ENCODE measurements around the gene MEP1B. TPM values are rescaled to one million over a fixed set of nuclear protein-coding genes. Genes with fewer than 3 reads are reported as not detected.
A peak's percentile ranks its signal among the peaks of the same experiment; 100 is the strongest.

Gene MEP1B
- polyA plus RNA-seq, 1 of the 3 experiments (the other 2 are of a cell fraction) = not detected

GRCh38 chr18:32200766-32201165 lies 10.9 kb downstream of the MEP1B start:
- peak; percentile 42 for DNase-seq
- no peak overlapping the region for H3K9ac ChIP-seq
- H3K9me3 ChIP-seq = no peaks in the 10 kb centered on the region
- no peaks in the 10 kb centered on the region; a peak in 1 of 4 replicates for H3K4me1 ChIP-seq (ENCODE audit: control insufficient read depth in 1 of 2, insufficient read depth in 2 of 2, low read depth in 1 of 2, low read length in 1 of 2)
- no peak overlapping the region for H2AFZ ChIP-seq (ENCODE audit: low read depth)
- H4K20me1 ChIP-seq (ENCODE audit: insufficient read depth) = no peaks in the 10 kb centered on the region
- H3K36me3 ChIP-seq (replicated peaks in 1 of 2; ENCODE audit: control insufficient read depth in 1 of 2, insufficient read depth in 2 of 2, low read length in 1 of 2) = no peaks in the 10 kb centered on the region
- TF ChIP-seq JUND (IDR thresholded peaks at IDR 0.05) (no peak), FOXM1 (IDR thresholded peaks at IDR 0.05; ENCODE audit: low read depth) (no peak), EP300 (IDR thresholded peaks at IDR 0.05; ENCODE audit: borderline replicate concordance in 1 of 2, low read depth in 1 of 2, low read length in 1 of 2) (no peak), SMC3 (IDR thresholded peaks at IDR 0.05; ENCODE audit: low read depth, low read length) (no peak), YY1 (IDR thresholded peaks at IDR 0.05; ENCODE audit: low read depth) (no peak)
- POLR2A ChIA-PET = no interaction called here
- no peak overlapping the region for H3K4me2 ChIP-seq
- no peak overlapping the region for H3K27ac ChIP-seq (ENCODE audit: low read depth in 2 of 2, low read length in 1 of 2)
- no peak overlapping the region for H3K4me3 ChIP-seq (ENCODE audit: low read depth in 2 of 2, low read length in 1 of 2)
- no peaks in the 10 kb centered on the region for H3K9me2 ChIP-seq
- no peaks in the 10 kb centered on the region for H3K27me3 ChIP-seq (ENCODE audit: insufficient read depth)
- CTCF ChIA-PET = no interaction called here
- H3F3A ChIP-seq (replicated peaks; ENCODE audit: insufficient read depth) = no peaks in the 10 kb centered on the region
- H3K79me2 ChIP-seq (ENCODE audit: insufficient read depth) = no peaks in the 10 kb centered on the region
- WGBS (ENCODE audit: low lambda C conversion rate) = 32% methylated on average over 2 of the region's 2 CpGs

GRCh38 chr18:32201948-32202672 lies 12.3 kb downstream of the MEP1B start:
- Histone ChIP-seq H3F3A (replicated peaks; ENCODE audit: insufficient read depth) (no peaks in the 10 kb centered on the region), H3K4me3 (ENCODE audit: low read depth in 2 of 2, low read length in 1 of 2) (no peak overlapping the region), H3K4me1 (ENCODE audit: control insufficient read depth in 1 of 2, insufficient read depth in 2 of 2, low read depth in 1 of 2, low read length in 1 of 2) (no peaks in the 10 kb centered on the region; a peak in 1 of 4 replicates), H4K20me1 (ENCODE audit: insufficient read depth) (no peaks in the 10 kb centered on the region), H3K9me2 (no peaks in the 10 kb centered on the region), H3K9ac (no peak overlapping the region), H3K79me2 (ENCODE audit: insufficient read depth) (no peaks in the 10 kb centered on the region), H3K27ac (ENCODE audit: low read depth in 2 of 2, low read length in 1 of 2) (no peak overlapping the region), H3K27me3 (ENCODE audit: insufficient read depth) (no peaks in the 10 kb centered on the region), H2AFZ (ENCODE audit: low read depth) (no peak overlapping the region), H3K9me3 (no peaks in the 10 kb centered on the region), H3K36me3 (replicated peaks in 1 of 2; ENCODE audit: control insufficient read depth in 1 of 2, insufficient read depth in 2 of 2, low read length in 1 of 2) (no peaks in the 10 kb centered on the region), H3K4me2 (no peak overlapping the region)
- TF ChIP-seq USF2 (IDR thresholded peaks at IDR 0.05; ENCODE audit: borderline replicate concordance, low read depth, low read length) = no peak
- no peak for TF ChIP-seq NRF1 (IDR thresholded peaks at IDR 0.05; ENCODE audit: low read depth, low read length)
- TF ChIP-seq SIN3A (IDR thresholded peaks at IDR 0.05; ENCODE audit: borderline replicate concordance, low read depth, low read length) = no peak
- TF ChIP-seq EP300 (IDR thresholded peaks at IDR 0.05; ENCODE audit: borderline replicate concordance in 1 of 2, low read depth in 1 of 2, low read length in 1 of 2) = no peak
- no peak for TF ChIP-seq RCOR1 (IDR thresholded peaks at IDR 0.05; ENCODE audit: low read length)
- ChIA-PET POLR2A (no interaction called here), CTCF (no interaction called here)
- DNase-seq = no peak
- 27% methylated on average over 3 of the region's 3 CpGs for WGBS (ENCODE audit: low lambda C conversion rate)

- TF ChIP-seq JUND (IDR thresholded peaks at IDR 0.05) = no peak
- TF ChIP-seq EZH2phosphoT487 (IDR thresholded peaks at IDR 0.05; ENCODE audit: borderline replicate concordance, low read depth) = no peak
- TF ChIP-seq RCOR1 (IDR thresholded peaks at IDR 0.05; ENCODE audit: low read length) = no peak
- TF ChIP-seq TEAD4 (IDR thresholded peaks at IDR 0.05; ENCODE audit: borderline replicate concordance, insufficient read depth) = no peak
- TF ChIP-seq RFX5 (IDR thresholded peaks at IDR 0.05; ENCODE audit: low read length) = no peak
- no peak for TF ChIP-seq TAF1 (IDR thresholded peaks at IDR 0.05; ENCODE audit: borderline replicate concordance, low read depth, low read length)
- TF ChIP-seq FOSL2 (IDR thresholded peaks at IDR 0.05; ENCODE audit: borderline replicate concordance, low read depth) = no peak
- no peak for TF ChIP-seq GABPA (IDR thresholded peaks at IDR 0.05; ENCODE audit: low read depth)
- TF ChIP-seq SMC3 (IDR thresholded peaks at IDR 0.05; ENCODE audit: low read depth, low read length) = no peak
- TF ChIP-seq MEF2A (IDR thresholded peaks at IDR 0.05; ENCODE audit: borderline replicate concordance, low read depth) = no peak
- TF ChIP-seq IRF3 (IDR thresholded peaks at IDR 0.05; ENCODE audit: low read depth, low read length) = no peak
- no peak for TF ChIP-seq EP300 (IDR thresholded peaks at IDR 0.05; ENCODE audit: borderline replicate concordance in 1 of 2, low read depth in 1 of 2, low read length in 1 of 2)
- TF ChIP-seq RAD21 (IDR thresholded peaks at IDR 0.05; ENCODE audit: low read length) = no peak
- TF ChIP-seq NFIC (IDR thresholded peaks at IDR 0.05; ENCODE audit: borderline replicate concordance) = no peak
- TF ChIP-seq YY1 (IDR thresholded peaks at IDR 0.05; ENCODE audit: low read depth) = no peak
- no peak for TF ChIP-seq MAX (IDR thresholded peaks at IDR 0.05; ENCODE audit: low read depth)
- ChIA-PET POLR2A (no interaction called here), CTCF (interaction anchor here (0.7 to 1.8 kb wide), 2 partner anchors 220 to 341 kb away, joined by 3 to 7 read pairs; no protein-coding TSS in a partner anchor)
- Histone ChIP-seq H3K9me2 (no peaks in the 10 kb centered on the region), H4K20me1 (ENCODE audit: insufficient read depth) (no peaks in the 10 kb centered on the region), H3F3A (replicated peaks; ENCODE audit: insufficient read depth) (no peaks in the 10 kb centered on the region), H3K79me2 (ENCODE audit: insufficient read depth) (no peaks in the 10 kb centered on the region), H3K9me3 (no peaks in the 10 kb centered on the region), H3K4me1 (ENCODE audit: control insufficient read depth in 1 of 2, insufficient read depth in 2 of 2, low read depth in 1 of 2, low read length in 1 of 2) (no peaks in the 10 kb centered on the region), H3K4me2 (no peak overlapping the region), H3K27ac (ENCODE audit: low read depth in 2 of 2, low read length in 1 of 2) (no peak overlapping the region), H3K4me3 (ENCODE audit: low read depth in 2 of 2, low read length in 1 of 2) (no peak overlapping the region), H3K27me3 (ENCODE audit: insufficient read depth) (no peaks in the 10 kb centered on the region), H3K36me3 (replicated peaks in 1 of 2; ENCODE audit: control insufficient read depth in 1 of 2, insufficient read depth in 2 of 2, low read length in 1 of 2) (no peaks in the 10 kb centered on the region), H2AFZ (ENCODE audit: low read depth) (no peak overlapping the region), H3K9ac (no peak overlapping the region)
- DNase-seq = no peak
- WGBS (ENCODE audit: low lambda C conversion rate) = 34% methylated on average over 2 of the region's 2 CpGs
Measured at GRCh38 chr18:32208023-32208422, 18.2 kb downstream of the MEP1B start.

All from SK-N-SH (cell line).